ENCODE data around the gene PROCA1. TPM values are rescaled to one million over a fixed set of nuclear protein-coding genes. Genes with fewer than 3 reads are reported as not detected.

The PROCA1 gene
- total RNA-seq, 2 donors from 2014 or later: 28.7 to 41.6 TPM

- 91 to 93% methylated on average over 13 to 19 of the region's 19 CpGs for WGBS, 2 experiments (ENCODE audit: insufficient coverage in 1 of 2, insufficient read length in 1 of 2)
- Mint-ChIP-seq H3K4me1 (peaks cover 9% of the 10 kb centered on the region), H3K4me3 (no peak overlapping the region), H3K27ac (no peak overlapping the region), H3K27me3 (ENCODE audit: insufficient read depth) (no peaks in the 10 kb centered on the region), H3K9me3 (no peaks in the 10 kb centered on the region), H3K36me3 (ENCODE audit: low read depth) (peaks cover 28% of the 10 kb centered on the region)
- H3K27me3 ChIP-seq (ENCODE audit: control insufficient read depth, insufficient read depth, low read length, poor library complexity, severe bottlenecking): no peaks in the 10 kb centered on the region
- H3K9me3 ChIP-seq (ENCODE audit: control insufficient read depth, low read length): no peaks in the 10 kb centered on the region
- H3K27ac ChIP-seq (ENCODE audit: low read depth, low read length): no peak overlapping the region
- no peak for DNase-seq
- H3K36me3 ChIP-seq (ENCODE audit: control insufficient read depth, insufficient read depth, low read length): peaks cover 15% of the 10 kb centered on the region
- H3K4me3 ChIP-seq (ENCODE audit: low read length): no peak overlapping the region
- H3K4me1 ChIP-seq (ENCODE audit: control insufficient read depth, insufficient read depth, low read length): peaks cover 8% of the 10 kb centered on the region
- H3K9ac ChIP-seq (ENCODE audit: extremely low read depth, low read length, poor library complexity, severe bottlenecking): no peak overlapping the region
- TF ChIP-seq CTCF (conservative IDR thresholded peaks at IDR 0.05): no peak
Observed at GRCh38 chr17:28741358-28742349, 30.0 kb upstream of the PROCA1 start.

- H3K36me3 ChIP-seq (ENCODE audit: control insufficient read depth, insufficient read depth, low read length): peaks cover 6% of the 10 kb centered on the region
- no peaks in the 10 kb centered on the region for H3K4me1 ChIP-seq (ENCODE audit: control insufficient read depth, insufficient read depth, low read length)
- no peak for TF ChIP-seq CTCF (conservative IDR thresholded peaks at IDR 0.05)
- no peak overlapping the region for H3K27ac ChIP-seq (ENCODE audit: low read depth, low read length)
- H3K9ac ChIP-seq (ENCODE audit: extremely low read depth, low read length, poor library complexity, severe bottlenecking): no peak overlapping the region
- peaks cover 2% of the 10 kb centered on the region for H3K4me1 Mint-ChIP-seq
- H3K36me3 Mint-ChIP-seq (ENCODE audit: low read depth): peaks cover 25% of the 10 kb centered on the region
- H3K9me3 ChIP-seq (ENCODE audit: control insufficient read depth, low read length): no peaks in the 10 kb centered on the region
- H3K9me3 Mint-ChIP-seq: no peaks in the 10 kb centered on the region
- H3K4me3 ChIP-seq (ENCODE audit: low read length): no peak overlapping the region
- no peak for DNase-seq
- 93 to 94% methylated on average over 9 to 10 of the region's 10 CpGs for WGBS, 2 experiments (ENCODE audit: insufficient coverage in 1 of 2, insufficient read length in 1 of 2)
- no peak overlapping the region for H3K4me3 Mint-ChIP-seq
- H3K27me3 ChIP-seq (ENCODE audit: control insufficient read depth, insufficient read depth, low read length, poor library complexity, severe bottlenecking): no peaks in the 10 kb centered on the region
- H3K27me3 Mint-ChIP-seq (ENCODE audit: insufficient read depth): no peaks in the 10 kb centered on the region
- no peak overlapping the region for H3K27ac Mint-ChIP-seq
Observed at GRCh38 chr17:28740406-28741357, 29.0 kb upstream of the PROCA1 start.

- H3K4me1 ChIP-seq (ENCODE audit: control insufficient read depth, insufficient read depth, low read length): no peaks in the 10 kb centered on the region
- H3K9ac ChIP-seq (ENCODE audit: extremely low read depth, low read length, poor library complexity, severe bottlenecking): no peak overlapping the region
- H3K27me3 ChIP-seq (ENCODE audit: control insufficient read depth, insufficient read depth, low read length, poor library complexity, severe bottlenecking): no peaks in the 10 kb centered on the region
- H3K9me3 Mint-ChIP-seq: no peaks in the 10 kb centered on the region
- no peaks in the 10 kb centered on the region for H3K9me3 ChIP-seq (ENCODE audit: control insufficient read depth, low read length)
- no peak for TF ChIP-seq CTCF (conservative IDR thresholded peaks at IDR 0.05)
- H3K27me3 Mint-ChIP-seq (ENCODE audit: insufficient read depth): no peaks in the 10 kb centered on the region
- H3K4me3 Mint-ChIP-seq: no peak overlapping the region
- peaks cover 7% of the 10 kb centered on the region for H3K36me3 ChIP-seq (ENCODE audit: control insufficient read depth, insufficient read depth, low read length)
- no peak for DNase-seq
- no peak overlapping the region for H3K4me3 ChIP-seq (ENCODE audit: low read length)
- H3K4me1 Mint-ChIP-seq: peaks cover 2% of the 10 kb centered on the region
- H3K36me3 Mint-ChIP-seq (ENCODE audit: low read depth): peaks cover 34% of the 10 kb centered on the region
- H3K27ac Mint-ChIP-seq: no peak overlapping the region
- WGBS, 2 experiments (ENCODE audit: insufficient coverage in 1 of 2, insufficient read length in 1 of 2): 92 to 96% methylated on average over 7 to 9 of the region's 10 CpGs
- no peak overlapping the region for H3K27ac ChIP-seq (ENCODE audit: low read depth, low read length)
Observed at GRCh38 chr17:28738680-28739384, 27.1 kb upstream of the PROCA1 start.
